HG03108 (cell line): ENCODE data around the gene ITGB1.
A peak's percentile ranks its signal among the peaks of the same experiment; 100 is the strongest.

ENCODE experiments used
- ATAC-seq: cut with Tn5 transposase; IDR thresholded peaks from one replicate; pipeline ENCODE4 v1.9.1; 2021; ENCODE audit warnings: moderate library complexity; ENCODE audit not compliant: unreplicated experiment

ITGB1 gene

GRCh38 chr10:32956365-32957197 is 1.4 kb downstream of the ITGB1 start:
- ATAC-seq: no peak

- ATAC-seq: no peak
Observed at GRCh38 chr10:32955790-32956189, 2.2 kb downstream of the ITGB1 start.

- no peak for ATAC-seq
Observed at GRCh38 chr10:32955299-32955772, 2.7 kb downstream of the ITGB1 start.

- no peak for ATAC-seq
Observed at GRCh38 chr10:32954545-32955298, 3.3 kb downstream of the ITGB1 start.

- ATAC-seq: no peak
Observed at GRCh38 chr10:32954080-32954479, 4.0 kb downstream of the ITGB1 start.

GRCh38 chr10:32953277-32953927 is 4.6 kb downstream of the ITGB1 start:
- ATAC-seq: no peak

GRCh38 chr10:32952541-32953276 is 5.3 kb downstream of the ITGB1 start:
- no peak for ATAC-seq

DNA sequence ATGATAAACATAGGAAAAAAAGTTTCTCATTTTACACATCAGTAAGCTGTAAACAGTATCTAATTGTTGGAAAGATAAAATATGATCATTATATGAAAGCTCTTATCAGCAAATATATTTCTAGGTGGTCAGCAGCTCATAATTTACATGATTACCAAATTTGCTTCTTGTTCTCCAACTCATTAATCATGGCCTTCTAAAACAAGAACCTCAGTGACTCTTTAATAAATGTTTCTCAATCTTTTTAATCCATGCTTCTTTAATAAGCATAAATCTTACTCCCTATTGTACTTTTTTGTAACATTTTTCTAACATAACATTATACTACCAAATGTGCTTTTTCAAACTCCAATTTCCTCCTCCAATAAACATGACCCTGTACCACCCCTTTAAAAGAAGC is 5.9 kb downstream of the ITGB1 start:
- ATAC-seq: no peak

GRCh38 chr10:32951111-32951510 is 6.9 kb downstream of the ITGB1 start:
- no peak for ATAC-seq

GRCh38 chr10:32950591-32951108 is 7.4 kb downstream of the ITGB1 start:
- no peak for ATAC-seq

GRCh38 chr10:32949221-32949678 is 8.8 kb downstream of the ITGB1 start:
- ATAC-seq: no peak

GRCh38 chr10:32948451-32948850 is 9.6 kb downstream of the ITGB1 start:
- ATAC-seq: peak; percentile 33

GRCh38 chr10:32947586-32947985 is 10.4 kb downstream of the ITGB1 start:
- ATAC-seq: no peak

GRCh38 chr10:32946108-32946507 is 11.9 kb downstream of the ITGB1 start:
- no peak for ATAC-seq

GRCh38 chr10:32943854-32944661 is 14.0 kb downstream of the ITGB1 start:
- no peak for ATAC-seq

- ATAC-seq: peak; percentile 33
Observed at GRCh38 chr10:32943395-32943794, 14.6 kb downstream of the ITGB1 start.

GRCh38 chr10:32942081-32942480 is 15.9 kb downstream of the ITGB1 start:
- ATAC-seq: no peak

GRCh38 chr10:32941357-32941756 is 16.7 kb downstream of the ITGB1 start:
- ATAC-seq: no peak
